HepG2 (cell line): ENCODE measurements around the gene ZNF786. TPM values are rescaled to one million over a fixed set of nuclear protein-coding genes. Genes with fewer than 3 reads are reported as not detected.

Experiments used
- CENPX ChIP-seq: sonication (generic); formaldehyde crosslinking; IDR thresholded peaks from 2 replicates; pipeline ENCODE4 v1.9.0; 2021; ENCODE audit warnings: mild to moderate bottlenecking, missing genetic modification reagents, moderate library complexity
- HES4 ChIP-seq: sonication (generic); formaldehyde crosslinking; IDR thresholded peaks from 2 replicates; pipeline ENCODE4 v1.9.0; 2021; ENCODE audit warnings: mild to moderate bottlenecking, missing genetic modification reagents, borderline replicate concordance
- NCOA1 ChIP-seq: sonication (generic); formaldehyde crosslinking; IDR thresholded peaks from 2 replicates; pipeline ENCODE4 v1.9.0; 2021; ENCODE audit warnings: missing genetic modification reagents
- PHF20 ChIP-seq: sonication (generic); formaldehyde crosslinking; IDR thresholded peaks from 2 replicates; pipeline ENCODE4 v1.5.0; 2020; ENCODE audit warnings: mild to moderate bottlenecking, missing genetic modification reagents
- RAD51 ChIP-seq: fragments of 450-650 bp; IDR thresholded peaks from 2 replicates; pipeline ENCODE4 v1.6.1; 2016; ENCODE audit warnings: borderline replicate concordance
- RFXAP ChIP-seq: sonication (generic); formaldehyde crosslinking; IDR thresholded peaks from 2 replicates; pipeline ENCODE4 v1.4.0; 2020; ENCODE audit warnings: missing genetic modification reagents, borderline replicate concordance
- RNF2 ChIP-seq: fragments of 450-650 bp; conservative IDR thresholded peaks from 2 replicates; pipeline ENCODE4 v1.6.1; 2016; ENCODE audit warnings: low read depth
- SOX5 ChIP-seq: IDR thresholded peaks from 2 replicates; pipeline ENCODE4 v1.6.1; 2016; ENCODE audit warnings: borderline replicate concordance
- SP140L ChIP-seq: sonication (generic); formaldehyde crosslinking; IDR thresholded peaks from 2 replicates; pipeline ENCODE4 v1.4.0; 2020; ENCODE audit warnings: missing genetic modification reagents, borderline replicate concordance
- SRSF9 ChIP-seq: fragments of 200-400 bp; formaldehyde crosslinking; IDR thresholded peaks from 2 replicates; pipeline ENCODE4 v1.6.1; 2018; ENCODE audit warnings: borderline replicate concordance, mild to moderate bottlenecking, low read depth, low read length; ENCODE audit not compliant: insufficient read depth, poor library complexity, severe bottlenecking
- STAG1 ChIP-seq: sonication (generic); formaldehyde crosslinking; IDR thresholded peaks from 2 replicates; pipeline ENCODE4 v1.4.0; 2020; ENCODE audit warnings: missing genetic modification reagents
- ZNF30 ChIP-seq: sonication (generic); formaldehyde crosslinking; IDR thresholded peaks from 2 replicates; pipeline ENCODE4 v1.5.0; 2020; ENCODE audit warnings: mild to moderate bottlenecking, missing genetic modification reagents
- ZNF549 ChIP-seq: sonication (generic); formaldehyde crosslinking; IDR thresholded peaks from 2 replicates; pipeline ENCODE4 v1.5.0; 2020; ENCODE audit warnings: missing genetic modification reagents
- ZNF775 ChIP-seq: sonication (generic); formaldehyde crosslinking; IDR thresholded peaks from 2 replicates; pipeline ENCODE4 v1.4.0; 2020; ENCODE audit warnings: missing genetic modification reagents, mild to moderate bottlenecking, moderate library complexity, borderline replicate concordance
- ZNF816 ChIP-seq: sonication (generic); formaldehyde crosslinking; IDR thresholded peaks from 2 replicates; pipeline ENCODE4 v1.8.0; 2022; ENCODE audit warnings: missing genetic modification reagents, mild to moderate bottlenecking, borderline replicate concordance
- polyA plus RNA-seq, 8 experiments: library from polyadenylated mRNA; depleted of rRNA in 3 of 8; stranded (reverse) in 7 of 8; unstranded in 1 of 8; fragments of >200 nt; fragmentation: Illumina TruSeq in 4 of 8; extraction: Trizol in 4 of 8; gene quantifications; 2 replicates each; pipeline versions ENCODE4 v1.2.1 to v1.2.3, GENCODE V29; 2011 to 2016; ENCODE audit warnings: low read depth in 4 of 8, missing spikeins in 1 of 8, mixed read lengths in 1 of 8; ENCODE audit not compliant: insufficient read depth in 1 of 8
- total RNA-seq, 5 experiments: library from RNA; depleted of rRNA; stranded (reverse); fragments of >200 nt; fragmentation: Illumina TruSeq; extraction: Trizol; gene quantifications; 2 replicates each; pipeline ENCODE4 v1.2.3, GENCODE V29; 2016; ENCODE audit warnings: low read depth in 1 of 5
- TF ChIP-seq, protein P1 (sequence below): sonication (generic); formaldehyde crosslinking; conservative IDR thresholded peaks from 2 replicates; pipeline ENCODE4 v1.8.0; 2022; ENCODE audit warnings: low read depth, missing genetic modification reagents
- TF ChIP-seq, protein P2 (sequence below): sonication (generic); formaldehyde crosslinking; IDR thresholded peaks from 2 replicates; pipeline ENCODE4 v1.4.0; 2020; ENCODE audit warnings: low read depth, mild to moderate bottlenecking, missing genetic modification reagents
- TF ChIP-seq, protein P3 (sequence below): sonication (generic); formaldehyde crosslinking; IDR thresholded peaks from 2 replicates; pipeline ENCODE4 v1.5.0; 2020; ENCODE audit warnings: mild to moderate bottlenecking, missing genetic modification reagents, borderline replicate concordance
- TF ChIP-seq, protein P4 (sequence below): IDR thresholded peaks from 2 replicates; pipeline ENCODE4 v1.6.1; 2016
- TF ChIP-seq, protein P5 (sequence below): sonication (generic); formaldehyde crosslinking; IDR thresholded peaks from 2 replicates; pipeline ENCODE4 v1.4.0; 2020; ENCODE audit warnings: missing genetic modification reagents, borderline replicate concordance

Gene ZNF786
- total and polyA plus RNA-seq, 2 of the 13 experiments (the other 11 are each of a cell fraction or from before 2014, with no cell fraction given), result 2.0 to 4.0 TPM

- TF ChIP-seq SOX5, result peak; percentile 52; the same call in 1 of the 2 replicates
- no peak for TF ChIP-seq ZNF30
- TF ChIP-seq SP140L (CRISPR knock-in tag), result no peak
- no peak for TF ChIP-seq RAD51
- TF ChIP-seq HES4 (CRISPR knock-in tag), result peak; percentile 62; the same call in 1 of the 2 replicates
- TF ChIP-seq RNF2, result 0 out of 2 replicates have a peak, but pooled peaks have one; percentile 62
- TF ChIP-seq ZNF816 (CRISPR knock-in tag), result no peak
- TF ChIP-seq, protein P1, sequence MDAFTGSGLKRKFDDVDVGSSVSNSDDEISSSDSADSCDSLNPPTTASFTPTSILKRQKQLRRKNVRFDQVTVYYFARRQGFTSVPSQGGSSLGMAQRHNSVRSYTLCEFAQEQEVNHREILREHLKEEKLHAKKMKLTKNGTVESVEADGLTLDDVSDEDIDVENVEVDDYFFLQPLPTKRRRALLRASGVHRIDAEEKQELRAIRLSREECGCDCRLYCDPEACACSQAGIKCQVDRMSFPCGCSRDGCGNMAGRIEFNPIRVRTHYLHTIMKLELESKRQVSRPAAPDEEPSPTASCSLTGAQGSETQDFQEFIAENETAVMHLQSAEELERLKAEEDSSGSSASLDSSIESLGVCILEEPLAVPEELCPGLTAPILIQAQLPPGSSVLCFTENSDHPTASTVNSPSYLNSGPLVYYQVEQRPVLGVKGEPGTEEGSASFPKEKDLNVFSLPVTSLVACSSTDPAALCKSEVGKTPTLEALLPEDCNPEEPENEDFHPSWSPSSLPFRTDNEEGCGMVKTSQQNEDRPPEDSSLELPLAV, result 0 out of 2 replicates have a peak, but pooled peaks have one; percentile 34
- no peak for TF ChIP-seq STAG1 (CRISPR knock-in tag)
- TF ChIP-seq PHF20 (CRISPR knock-in tag), result peak; percentile 55; the same call in 1 of the 2 replicates
- TF ChIP-seq, protein P2, sequence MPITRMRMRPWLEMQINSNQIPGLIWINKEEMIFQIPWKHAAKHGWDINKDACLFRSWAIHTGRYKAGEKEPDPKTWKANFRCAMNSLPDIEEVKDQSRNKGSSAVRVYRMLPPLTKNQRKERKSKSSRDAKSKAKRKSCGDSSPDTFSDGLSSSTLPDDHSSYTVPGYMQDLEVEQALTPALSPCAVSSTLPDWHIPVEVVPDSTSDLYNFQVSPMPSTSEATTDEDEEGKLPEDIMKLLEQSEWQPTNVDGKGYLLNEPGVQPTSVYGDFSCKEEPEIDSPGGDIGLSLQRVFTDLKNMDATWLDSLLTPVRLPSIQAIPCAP (CRISPR knock-in tag), result no peak
- TF ChIP-seq NCOA1 (CRISPR knock-in tag), result no peak
- TF ChIP-seq RFXAP (CRISPR knock-in tag), result peak; percentile 97
- no peak for TF ChIP-seq ZNF549 (CRISPR knock-in tag)
- no peak for TF ChIP-seq ZNF775
- no peak for TF ChIP-seq SRSF9
- TF ChIP-seq, protein P3, sequence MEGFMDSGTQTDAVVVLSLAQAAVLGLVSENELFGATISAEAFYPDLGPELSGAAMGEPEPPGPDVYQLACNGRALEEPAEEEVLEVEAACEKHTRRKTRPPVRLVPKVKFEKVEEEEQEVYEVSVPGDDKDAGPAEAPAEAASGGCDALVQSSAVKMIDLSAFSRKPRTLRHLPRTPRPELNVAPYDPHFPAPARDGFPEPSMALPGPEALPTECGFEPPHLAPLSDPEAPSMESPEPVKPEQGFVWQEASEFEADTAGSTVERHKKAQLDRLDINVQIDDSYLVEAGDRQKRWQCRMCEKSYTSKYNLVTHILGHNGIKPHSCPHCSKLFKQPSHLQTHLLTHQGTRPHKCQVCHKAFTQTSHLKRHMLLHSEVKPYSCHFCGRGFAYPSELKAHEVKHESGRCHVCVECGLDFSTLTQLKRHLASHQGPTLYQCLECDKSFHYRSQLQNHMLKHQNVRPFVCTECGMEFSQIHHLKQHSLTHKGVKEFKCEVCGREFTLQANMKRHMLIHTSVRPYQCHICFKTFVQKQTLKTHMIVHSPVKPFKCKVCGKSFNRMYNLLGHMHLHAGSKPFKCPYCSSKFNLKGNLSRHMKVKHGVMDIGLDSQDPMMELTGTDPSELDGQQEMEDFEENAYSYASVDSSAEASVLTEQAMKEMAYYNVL, result peak; percentile 56; the same call in 1 of the 2 replicates
- no peak for TF ChIP-seq CENPX (CRISPR knock-in tag)
- TF ChIP-seq, protein P4, sequence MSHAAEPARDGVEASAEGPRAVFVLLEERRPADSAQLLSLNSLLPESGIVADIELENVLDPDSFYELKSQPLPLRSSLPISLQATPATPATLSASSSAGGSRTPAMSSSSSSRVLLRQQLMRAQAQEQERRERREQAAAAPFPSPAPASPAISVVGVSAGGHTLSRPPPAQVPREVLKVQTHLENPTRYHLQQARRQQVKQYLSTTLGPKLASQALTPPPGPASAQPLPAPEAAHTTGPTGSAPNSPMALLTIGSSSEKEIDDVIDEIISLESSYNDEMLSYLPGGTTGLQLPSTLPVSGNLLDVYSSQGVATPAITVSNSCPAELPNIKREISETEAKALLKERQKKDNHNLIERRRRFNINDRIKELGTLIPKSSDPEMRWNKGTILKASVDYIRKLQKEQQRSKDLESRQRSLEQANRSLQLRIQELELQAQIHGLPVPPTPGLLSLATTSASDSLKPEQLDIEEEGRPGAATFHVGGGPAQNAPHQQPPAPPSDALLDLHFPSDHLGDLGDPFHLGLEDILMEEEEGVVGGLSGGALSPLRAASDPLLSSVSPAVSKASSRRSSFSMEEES, result no peak
- TF ChIP-seq, protein P5, sequence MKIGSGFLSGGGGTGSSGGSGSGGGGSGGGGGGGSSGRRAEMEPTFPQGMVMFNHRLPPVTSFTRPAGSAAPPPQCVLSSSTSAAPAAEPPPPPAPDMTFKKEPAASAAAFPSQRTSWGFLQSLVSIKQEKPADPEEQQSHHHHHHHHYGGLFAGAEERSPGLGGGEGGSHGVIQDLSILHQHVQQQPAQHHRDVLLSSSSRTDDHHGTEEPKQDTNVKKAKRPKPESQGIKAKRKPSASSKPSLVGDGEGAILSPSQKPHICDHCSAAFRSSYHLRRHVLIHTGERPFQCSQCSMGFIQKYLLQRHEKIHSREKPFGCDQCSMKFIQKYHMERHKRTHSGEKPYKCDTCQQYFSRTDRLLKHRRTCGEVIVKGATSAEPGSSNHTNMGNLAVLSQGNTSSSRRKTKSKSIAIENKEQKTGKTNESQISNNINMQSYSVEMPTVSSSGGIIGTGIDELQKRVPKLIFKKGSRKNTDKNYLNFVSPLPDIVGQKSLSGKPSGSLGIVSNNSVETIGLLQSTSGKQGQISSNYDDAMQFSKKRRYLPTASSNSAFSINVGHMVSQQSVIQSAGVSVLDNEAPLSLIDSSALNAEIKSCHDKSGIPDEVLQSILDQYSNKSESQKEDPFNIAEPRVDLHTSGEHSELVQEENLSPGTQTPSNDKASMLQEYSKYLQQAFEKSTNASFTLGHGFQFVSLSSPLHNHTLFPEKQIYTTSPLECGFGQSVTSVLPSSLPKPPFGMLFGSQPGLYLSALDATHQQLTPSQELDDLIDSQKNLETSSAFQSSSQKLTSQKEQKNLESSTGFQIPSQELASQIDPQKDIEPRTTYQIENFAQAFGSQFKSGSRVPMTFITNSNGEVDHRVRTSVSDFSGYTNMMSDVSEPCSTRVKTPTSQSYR (CRISPR knock-in tag), result peak; percentile 14; the same call in 1 of the 2 replicates
Measured at GRCh38 chr7:149028346-149029109, 62.0 kb downstream of the ZNF786 start, which contains the start of gene PDIA4 (continued).
